ENCODE data around the gene PRKCA.

PRKCA gene

DNA sequence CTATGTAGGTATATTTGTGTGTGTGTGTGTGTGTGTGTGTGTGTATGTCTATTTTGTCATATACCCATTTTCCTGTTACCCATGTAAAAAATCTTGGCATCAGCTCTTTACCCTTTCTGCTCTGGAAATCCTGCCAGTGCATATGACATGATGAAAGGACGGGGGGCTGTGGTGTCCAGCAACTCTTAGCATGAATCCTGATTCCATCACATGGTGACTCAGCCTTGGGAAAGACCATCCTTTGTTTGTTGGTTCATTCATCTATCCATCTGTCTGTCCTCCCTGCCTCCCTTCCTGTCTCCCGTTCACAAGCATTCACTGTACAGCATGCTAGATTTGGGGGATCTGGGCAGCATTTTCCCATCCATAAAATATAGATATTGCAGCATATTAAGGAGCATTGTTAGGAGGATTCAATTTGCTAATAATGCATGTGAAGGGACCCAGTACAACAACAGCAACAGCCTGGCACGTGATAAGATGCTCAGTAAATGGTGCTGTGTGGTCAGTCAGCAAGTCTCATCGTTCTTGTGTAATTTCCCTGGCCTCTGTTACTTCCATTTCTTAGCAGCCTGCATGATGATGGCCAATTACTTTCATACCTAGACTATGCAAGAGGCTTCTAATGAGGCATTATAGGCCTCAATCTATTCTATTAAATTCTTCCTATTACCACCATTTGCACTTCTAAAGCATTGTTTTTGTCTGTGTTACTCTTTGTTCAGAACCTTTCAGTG, 191.0 kb downstream of the PRKCA start:
- no peak overlapping the region for H3K9ac ChIP-seq (ENCODE audit: low read depth, low read length, poor library complexity, severe bottlenecking)

DNA sequence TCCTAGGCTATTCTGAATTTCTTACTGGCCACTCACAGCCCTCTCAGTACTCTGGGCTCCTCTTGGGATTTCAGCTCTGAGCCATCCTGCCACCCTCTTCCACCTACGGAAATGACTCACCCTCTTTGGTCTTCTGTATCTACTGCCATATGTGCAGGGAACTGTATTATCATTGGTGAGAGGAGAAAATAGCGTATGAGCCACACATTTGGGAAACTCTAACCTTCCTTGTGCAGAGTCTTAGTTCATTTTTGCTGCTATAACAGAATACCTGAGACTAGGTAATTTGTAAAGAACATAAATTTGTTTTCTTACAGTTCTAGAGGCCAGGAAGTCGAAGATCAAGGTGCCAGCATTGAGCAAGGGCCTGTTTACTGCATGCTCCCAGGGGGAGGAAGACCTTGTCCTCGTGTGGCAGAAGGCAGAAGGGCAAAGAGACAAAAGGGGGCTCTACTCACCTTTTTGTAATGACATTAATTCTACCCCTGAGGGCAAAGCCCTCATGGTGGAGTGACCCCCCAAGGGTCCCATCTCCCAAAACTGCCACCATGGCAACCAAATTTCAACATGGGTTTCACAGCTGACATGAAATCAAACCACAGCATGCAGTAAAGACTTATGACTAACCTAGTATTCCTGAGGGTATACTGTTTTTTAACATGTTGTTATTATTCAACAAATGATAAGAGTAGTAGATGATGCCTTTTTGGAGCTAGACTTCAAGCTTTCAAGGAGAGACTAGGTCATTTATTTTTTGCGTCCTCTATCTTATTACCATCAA, 191.8 kb downstream of the PRKCA start:
- TF ChIP-seq, protein P1, sequence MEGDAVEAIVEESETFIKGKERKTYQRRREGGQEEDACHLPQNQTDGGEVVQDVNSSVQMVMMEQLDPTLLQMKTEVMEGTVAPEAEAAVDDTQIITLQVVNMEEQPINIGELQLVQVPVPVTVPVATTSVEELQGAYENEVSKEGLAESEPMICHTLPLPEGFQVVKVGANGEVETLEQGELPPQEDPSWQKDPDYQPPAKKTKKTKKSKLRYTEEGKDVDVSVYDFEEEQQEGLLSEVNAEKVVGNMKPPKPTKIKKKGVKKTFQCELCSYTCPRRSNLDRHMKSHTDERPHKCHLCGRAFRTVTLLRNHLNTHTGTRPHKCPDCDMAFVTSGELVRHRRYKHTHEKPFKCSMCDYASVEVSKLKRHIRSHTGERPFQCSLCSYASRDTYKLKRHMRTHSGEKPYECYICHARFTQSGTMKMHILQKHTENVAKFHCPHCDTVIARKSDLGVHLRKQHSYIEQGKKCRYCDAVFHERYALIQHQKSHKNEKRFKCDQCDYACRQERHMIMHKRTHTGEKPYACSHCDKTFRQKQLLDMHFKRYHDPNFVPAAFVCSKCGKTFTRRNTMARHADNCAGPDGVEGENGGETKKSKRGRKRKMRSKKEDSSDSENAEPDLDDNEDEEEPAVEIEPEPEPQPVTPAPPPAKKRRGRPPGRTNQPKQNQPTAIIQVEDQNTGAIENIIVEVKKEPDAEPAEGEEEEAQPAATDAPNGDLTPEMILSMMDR (conservative IDR thresholded peaks at IDR 0.05; ENCODE audit: low read length) = no peak
- TF ChIP-seq EZH2phosphoT487 (IDR thresholded peaks at IDR 0.05; ENCODE audit: borderline replicate concordance) = no peak
- Histone ChIP-seq H3K4me1 (ENCODE audit: insufficient read depth, low read length, poor library complexity, severe bottlenecking) (peaks cover 20% of the 10 kb centered on the region), H3F3A (ENCODE audit: low read depth) (no peaks in the 10 kb centered on the region), H3K4me3 (ENCODE audit: low read length, poor library complexity, severe bottlenecking) (no peak overlapping the region), H3K4me2 (ENCODE audit: low read depth, low read length, poor library complexity, severe bottlenecking) (peak overlapping the region; percentile 23), H3K79me2 (ENCODE audit: insufficient read depth, low read length) (no peaks in the 10 kb centered on the region), H3K36me3 (ENCODE audit: insufficient read depth, low read length) (no peaks in the 10 kb centered on the region), H4K20me1 (ENCODE audit: insufficient read depth, low read length, poor library complexity, severe bottlenecking) (no peaks in the 10 kb centered on the region), H3K9me3 (ENCODE audit: insufficient read depth, low read depth, low read length) (no peaks in the 10 kb centered on the region), H3K27me3 (ENCODE audit: insufficient read depth, low read length, poor library complexity, severe bottlenecking) (no peaks in the 10 kb centered on the region), H3K9ac (ENCODE audit: low read depth, low read length, poor library complexity, severe bottlenecking) (no peak overlapping the region), H3K9me2 (replicated peaks; ENCODE audit: low read depth, low read length) (no peaks in the 10 kb centered on the region), H2AFZ (ENCODE audit: low read length) (no peak overlapping the region)

More for the DNA sequence above, 191.0 kb downstream of the PRKCA start:
- H3K79me2 ChIP-seq (ENCODE audit: insufficient read depth, low read length) = no peaks in the 10 kb centered on the region
- H3K4me1 ChIP-seq (ENCODE audit: insufficient read depth, low read length, poor library complexity, severe bottlenecking) = peaks cover 20% of the 10 kb centered on the region
- peak overlapping the region; percentile 23 for H3K4me2 ChIP-seq (ENCODE audit: low read depth, low read length, poor library complexity, severe bottlenecking)
- H2AFZ ChIP-seq (ENCODE audit: low read length) = no peak overlapping the region
- no peaks in the 10 kb centered on the region for H3K27me3 ChIP-seq (ENCODE audit: insufficient read depth, low read length, poor library complexity, severe bottlenecking)
- H4K20me1 ChIP-seq (ENCODE audit: insufficient read depth, low read length, poor library complexity, severe bottlenecking) = no peaks in the 10 kb centered on the region
- H3K9me3 ChIP-seq (ENCODE audit: insufficient read depth, low read depth, low read length) = no peaks in the 10 kb centered on the region
- H3K9me2 ChIP-seq (replicated peaks; ENCODE audit: low read depth, low read length) = no peaks in the 10 kb centered on the region
- H3F3A ChIP-seq (ENCODE audit: low read depth) = no peaks in the 10 kb centered on the region
- TF ChIP-seq EZH2phosphoT487 (IDR thresholded peaks at IDR 0.05; ENCODE audit: borderline replicate concordance) = no peak
- TF ChIP-seq, protein P1 (conservative IDR thresholded peaks at IDR 0.05; ENCODE audit: low read length) = no peak
- no peaks in the 10 kb centered on the region for H3K36me3 ChIP-seq (ENCODE audit: insufficient read depth, low read length)
- H3K4me3 ChIP-seq (ENCODE audit: low read length, poor library complexity, severe bottlenecking) = no peak overlapping the region

DNA sequence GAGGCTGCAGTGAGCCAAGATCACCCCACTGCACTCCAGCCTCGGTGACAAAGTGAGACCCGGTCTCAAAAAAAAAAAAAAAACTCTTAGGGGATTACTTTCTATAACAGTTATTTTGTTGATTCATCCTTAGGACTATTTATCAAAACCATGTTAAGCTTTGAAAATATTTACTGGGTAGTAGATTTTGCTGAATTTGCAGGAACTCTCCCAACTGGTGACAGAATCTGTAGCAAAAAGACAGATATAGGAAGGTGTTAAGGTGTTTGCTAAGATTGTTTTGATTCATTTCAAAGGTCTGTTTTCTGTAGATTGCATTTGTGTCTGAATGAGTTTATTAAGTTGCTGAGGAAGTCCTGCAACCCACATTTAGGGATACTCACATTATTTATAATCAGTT, 192.6 kb downstream of the PRKCA start:
- Histone ChIP-seq H3K4me1 (ENCODE audit: insufficient read depth, low read length, poor library complexity, severe bottlenecking) (peaks cover 20% of the 10 kb centered on the region), H3K9me2 (replicated peaks; ENCODE audit: low read depth, low read length) (no peaks in the 10 kb centered on the region), H2AFZ (ENCODE audit: low read length) (no peak overlapping the region), H4K20me1 (ENCODE audit: insufficient read depth, low read length, poor library complexity, severe bottlenecking) (no peaks in the 10 kb centered on the region), H3K4me2 (ENCODE audit: low read depth, low read length, poor library complexity, severe bottlenecking) (no peak overlapping the region), H3K36me3 (ENCODE audit: insufficient read depth, low read length) (no peaks in the 10 kb centered on the region), H3F3A (ENCODE audit: low read depth) (no peaks in the 10 kb centered on the region), H3K79me2 (ENCODE audit: insufficient read depth, low read length) (no peaks in the 10 kb centered on the region), H3K27me3 (ENCODE audit: insufficient read depth, low read length, poor library complexity, severe bottlenecking) (no peaks in the 10 kb centered on the region), H3K9ac (ENCODE audit: low read depth, low read length, poor library complexity, severe bottlenecking) (no peak overlapping the region), H3K4me3 (ENCODE audit: low read length, poor library complexity, severe bottlenecking) (no peak overlapping the region), H3K9me3 (ENCODE audit: insufficient read depth, low read depth, low read length) (no peaks in the 10 kb centered on the region)
- TF ChIP-seq EZH2phosphoT487 (IDR thresholded peaks at IDR 0.05; ENCODE audit: borderline replicate concordance) = no peak
- TF ChIP-seq, protein P1 (conservative IDR thresholded peaks at IDR 0.05; ENCODE audit: low read length) = no peak
